Inflammatory macrophage treated with lipopolysaccharide for 4 hours (primary cell): Measurements from ENCODE around the gene SH3RF3.

Source experiments
- DNase-seq: peaks from one replicate; pipeline ENCODE4 v3.0.0-alpha.2; 2020

SH3RF3 gene

DNA sequence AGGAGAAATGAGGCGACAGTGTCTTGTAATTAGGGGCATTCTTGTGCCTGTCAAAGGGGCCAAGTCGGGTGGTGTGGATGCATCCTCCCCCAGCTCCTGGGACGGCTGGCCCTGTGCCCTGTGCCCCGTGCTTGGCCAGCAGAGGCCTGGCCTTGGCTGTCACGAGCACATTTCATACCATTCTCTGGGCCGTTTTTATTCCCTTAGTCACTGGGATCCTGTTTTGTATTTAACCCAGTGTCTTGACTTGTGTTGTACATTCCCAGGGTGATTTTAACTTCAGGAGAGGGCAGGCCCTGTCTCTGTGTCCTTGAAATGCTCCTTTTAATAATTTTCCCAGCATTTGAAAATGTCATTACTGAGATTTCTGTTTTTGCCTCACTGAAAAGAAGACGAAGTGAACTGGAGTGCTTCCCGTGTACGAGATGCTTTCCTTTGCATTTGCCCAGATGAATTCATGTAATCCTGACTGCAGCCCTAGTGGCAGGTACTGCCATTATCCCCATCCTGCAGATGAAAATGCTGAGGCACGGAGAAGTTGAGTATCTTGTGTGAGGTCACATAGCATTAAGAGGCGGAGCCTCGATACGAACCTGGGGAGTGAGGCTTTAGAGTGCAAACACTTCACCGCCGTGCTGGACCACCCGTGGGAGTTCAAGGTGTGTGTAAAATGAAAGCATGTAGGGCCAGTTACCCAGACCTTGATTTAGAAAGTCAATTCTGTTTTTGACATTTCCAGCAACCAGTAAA lies 57.0 kb downstream of the SH3RF3 start:
- no peak for DNase-seq

DNA sequence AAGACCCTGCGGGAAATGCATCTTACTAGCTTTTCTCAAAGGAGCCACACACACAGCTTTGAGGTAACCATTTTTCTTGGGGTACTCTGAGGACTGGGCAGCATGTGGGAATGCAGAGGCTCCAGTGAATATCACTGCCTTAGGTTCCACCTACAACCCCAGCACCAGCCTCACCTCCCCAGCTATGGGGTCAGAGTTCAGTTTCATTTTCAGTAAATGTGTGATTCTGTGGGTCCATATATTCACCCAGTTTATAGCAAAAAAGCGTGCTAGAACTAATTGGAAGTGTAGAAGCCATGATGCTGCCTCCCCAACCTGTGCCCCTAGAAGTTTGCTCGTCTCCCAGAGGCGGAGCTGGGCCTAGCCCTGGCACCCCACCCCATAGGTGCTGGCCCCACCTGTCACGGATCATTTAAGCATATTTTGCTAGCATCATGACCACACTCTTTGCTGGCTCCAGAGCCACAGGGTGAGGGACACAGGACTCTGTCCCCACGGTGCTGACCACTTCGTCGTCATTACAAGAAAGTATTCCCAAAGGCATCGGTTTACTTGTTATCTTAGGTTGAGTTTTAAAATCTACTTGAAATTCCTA lies 57.7 kb downstream of the SH3RF3 start:
- DNase-seq, result no peak

- no peak for DNase-seq
Measured at GRCh38 chr2:109187711-109188495, 58.9 kb downstream of the SH3RF3 start.

DNA sequence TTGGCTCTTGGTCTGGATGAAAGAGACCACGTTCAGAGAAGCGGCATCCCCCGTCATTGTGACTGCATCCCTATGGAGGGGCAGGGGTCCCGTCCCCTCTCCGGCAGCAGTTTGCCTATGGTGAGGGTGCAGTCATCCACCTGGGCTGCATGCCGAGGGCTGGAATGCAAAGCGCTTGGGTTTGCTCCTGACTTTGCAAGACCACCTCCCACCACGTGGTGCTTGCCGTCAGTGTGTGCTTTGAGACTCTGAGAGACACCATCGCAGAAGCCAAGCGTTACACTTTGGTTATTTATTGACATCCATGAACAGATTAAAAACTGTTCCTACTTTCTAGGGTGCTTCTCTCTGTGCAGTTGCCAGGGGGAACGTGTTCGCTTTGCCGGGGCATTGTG lies 59.5 kb downstream of the SH3RF3 start:
- DNase-seq, result no peak

GRCh38 chr2:109188898-109189297 lies 59.9 kb downstream of the SH3RF3 start:
- no peak for DNase-seq

GRCh38 chr2:109189751-109190150 lies 60.7 kb downstream of the SH3RF3 start:
- no peak for DNase-seq

GRCh38 chr2:109193807-109194619 lies 65.0 kb downstream of the SH3RF3 start:
- DNase-seq, result no peak

DNA sequence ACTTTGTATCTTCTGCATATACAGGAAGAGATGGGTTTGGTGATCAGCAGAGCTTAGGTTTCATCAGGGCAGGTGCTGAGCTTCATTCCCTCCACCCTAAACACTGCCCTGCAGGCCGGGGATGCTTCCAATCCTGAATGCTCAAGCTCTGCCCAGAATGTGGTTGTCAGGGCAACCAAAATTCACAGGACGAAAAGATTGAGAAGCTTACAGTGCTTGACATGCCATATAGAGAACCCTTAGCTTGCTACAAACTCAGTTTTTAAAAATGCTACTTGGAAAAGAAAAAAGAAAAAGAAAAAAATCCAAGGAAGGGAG lies 65.6 kb downstream of the SH3RF3 start:
- DNase-seq, result no peak

DNA sequence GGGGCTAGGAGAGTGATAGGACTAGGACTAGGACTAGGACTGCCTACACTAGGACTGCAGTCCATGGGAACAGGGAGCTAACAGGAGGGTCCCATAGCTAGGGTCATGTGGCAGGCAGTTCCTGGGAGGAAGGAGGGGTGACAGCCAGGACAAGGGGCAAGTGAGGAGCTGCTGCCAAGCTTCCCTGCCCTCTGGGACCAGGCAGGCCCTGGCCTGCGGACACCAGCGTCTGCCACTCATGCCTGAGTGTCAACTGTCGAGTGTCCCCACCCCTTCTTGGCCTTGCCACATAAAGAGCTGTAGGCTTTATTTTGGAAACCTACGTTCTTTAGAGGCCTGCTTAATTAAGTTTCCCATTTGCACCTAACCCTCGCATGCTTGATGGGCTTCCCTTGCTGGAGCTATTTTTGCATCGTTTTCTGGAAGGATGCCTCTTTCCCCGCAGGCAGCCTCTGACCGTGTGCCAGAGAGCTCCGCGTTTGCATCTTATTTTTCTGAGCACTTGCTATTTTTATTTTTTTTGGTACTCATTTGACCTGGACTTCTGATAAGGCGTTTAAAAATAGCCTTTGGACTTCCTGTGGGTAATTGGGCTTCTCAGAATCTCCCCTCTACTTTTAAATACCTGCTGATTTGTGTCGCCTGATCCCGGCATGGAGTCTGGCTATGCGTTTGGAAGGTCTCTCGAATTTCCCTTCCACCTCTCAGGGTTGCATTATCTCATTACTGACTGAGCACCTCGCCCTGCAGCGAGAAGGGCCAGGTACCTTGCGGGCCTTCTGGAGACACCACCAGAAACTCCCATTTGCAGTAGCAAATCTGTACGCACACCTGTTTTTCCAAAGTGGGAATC lies 66.4 kb downstream of the SH3RF3 start:
- DNase-seq, result no peak

- no peak for DNase-seq
Measured at GRCh38 chr2:109196081-109196875, 67.3 kb downstream of the SH3RF3 start.

- DNase-seq, result no peak
Measured at GRCh38 chr2:109197491-109198418, 68.8 kb downstream of the SH3RF3 start.

GRCh38 chr2:109199790-109200189 lies 70.8 kb downstream of the SH3RF3 start:
- DNase-seq, result no peak

- no peak for DNase-seq
Measured at GRCh38 chr2:109200616-109201464, 71.8 kb downstream of the SH3RF3 start.

GRCh38 chr2:109201465-109202327 lies 72.7 kb downstream of the SH3RF3 start:
- no peak for DNase-seq

- DNase-seq, result no peak
Measured at GRCh38 chr2:109202486-109202885, 73.5 kb downstream of the SH3RF3 start.

DNA sequence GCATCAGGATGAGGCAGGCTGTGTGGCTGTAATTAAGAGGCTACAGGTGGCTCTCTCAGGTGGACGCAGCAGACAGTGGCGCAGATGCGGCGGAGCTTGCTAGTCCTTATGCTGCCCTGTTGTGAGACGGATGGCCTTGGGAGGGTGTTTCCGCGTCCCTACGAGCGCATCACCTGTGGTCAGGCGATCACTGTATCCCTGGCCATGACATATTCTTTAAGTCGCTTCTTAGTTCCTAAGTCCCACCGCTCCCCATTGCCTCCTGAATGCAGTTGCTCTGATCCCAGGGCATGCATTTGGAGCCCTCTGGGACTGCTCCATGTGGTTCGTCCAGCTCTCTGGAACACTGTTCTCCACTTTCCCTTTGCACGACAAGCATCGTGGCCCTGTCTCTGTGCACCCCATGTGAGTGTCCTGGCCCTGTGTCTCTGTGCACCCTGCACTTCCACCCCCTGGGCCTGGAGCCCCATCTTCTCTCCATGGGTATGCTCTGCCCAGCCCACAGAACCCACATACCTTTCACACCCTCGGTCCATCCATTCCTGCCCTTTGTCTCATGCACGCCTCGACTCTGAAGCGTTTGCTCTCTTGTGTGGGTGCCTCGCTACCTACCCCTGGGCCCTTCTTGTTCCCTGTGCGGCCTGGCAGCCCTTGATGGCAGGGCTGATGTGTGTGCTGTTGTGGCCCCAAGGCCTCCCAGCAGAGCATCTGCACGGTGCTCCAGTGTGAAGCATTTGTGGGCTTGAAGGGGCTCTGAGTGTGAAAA lies 74.4 kb downstream of the SH3RF3 start:
- DNase-seq, result no peak

DNA sequence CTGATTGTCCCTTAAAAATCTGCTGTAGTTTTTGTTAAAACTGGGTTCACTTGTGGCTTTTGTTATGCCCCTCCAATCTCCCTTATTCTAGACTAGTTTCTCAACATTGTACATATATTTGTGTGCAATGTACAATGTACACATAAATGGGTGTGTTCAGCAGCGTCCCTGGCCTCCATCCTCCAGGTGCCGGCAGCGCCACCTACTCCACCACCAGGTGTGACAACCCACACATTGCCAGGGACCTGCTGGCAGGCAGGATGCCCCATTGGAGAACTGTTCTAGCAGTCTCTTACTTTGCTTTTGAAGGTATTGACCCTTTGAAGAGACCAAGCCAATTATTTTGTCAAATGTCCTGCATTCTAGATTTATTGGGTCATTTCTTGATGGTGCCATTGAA lies 75.4 kb downstream of the SH3RF3 start:
- DNase-seq, result no peak

- DNase-seq, result no peak
Measured at GRCh38 chr2:109205447-109205846, 76.4 kb downstream of the SH3RF3 start.
